ENCODE results near the gene KCNK15.

Gene KCNK15

DNA sequence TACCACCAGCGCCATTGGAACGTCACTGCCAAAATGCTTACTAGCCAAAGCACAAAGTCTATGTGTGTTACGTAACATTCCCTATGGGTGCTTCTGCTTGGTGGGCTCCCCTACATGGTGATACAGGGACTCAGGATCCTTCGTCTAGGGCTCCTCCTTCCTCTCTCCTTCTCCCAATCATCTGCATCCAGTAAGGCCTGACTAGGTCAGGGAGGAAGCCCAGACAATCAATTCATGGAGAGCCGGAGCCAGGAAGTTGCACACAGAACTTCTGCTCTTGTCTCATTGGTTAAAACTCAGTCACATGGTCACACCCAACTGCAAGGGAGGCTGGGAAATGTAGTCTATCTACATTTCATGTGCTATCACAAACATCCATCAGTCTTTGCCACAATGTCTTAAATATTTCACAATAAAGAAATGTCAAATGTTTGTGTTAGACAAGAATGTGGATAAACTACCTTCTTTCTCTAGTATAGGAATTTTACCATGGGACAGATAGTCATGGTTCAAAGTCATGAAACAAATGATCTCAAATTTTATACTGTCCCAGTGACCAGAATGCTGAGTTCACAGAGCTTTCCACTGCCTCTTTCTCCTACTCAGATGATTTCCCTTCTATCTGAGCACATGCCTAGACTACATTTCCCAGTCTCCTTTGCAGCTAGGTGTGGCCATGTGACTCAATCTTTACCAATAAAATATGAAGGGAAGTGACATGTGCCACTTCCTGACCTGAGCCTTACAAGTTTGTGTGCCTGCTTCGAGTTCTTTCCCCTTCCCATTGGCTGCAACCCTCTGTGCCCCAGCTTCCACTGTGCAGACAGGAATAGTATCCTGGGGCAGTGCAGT, 9.3 kb upstream of the KCNK15 start:
- no peak for DNase-seq

DNA sequence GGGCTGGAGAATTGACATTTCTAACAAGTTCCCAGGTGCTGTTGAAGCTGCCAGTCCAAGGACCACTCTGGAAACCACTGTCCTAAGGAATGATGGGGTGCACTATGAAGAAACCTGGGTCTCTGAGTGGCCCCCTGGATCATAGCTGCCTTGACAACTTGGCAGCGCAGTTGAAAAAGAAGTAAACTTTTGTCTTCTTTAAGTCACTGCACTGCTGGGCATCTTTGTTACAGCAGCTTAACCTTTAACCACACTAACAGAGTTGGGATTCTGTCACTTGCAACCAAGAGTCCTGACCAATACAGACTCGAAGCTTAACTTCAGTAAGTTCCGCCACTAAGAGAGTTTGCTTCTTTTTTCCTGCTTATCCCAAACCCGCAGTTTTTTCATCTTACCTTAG, 8.5 kb upstream of the KCNK15 start:
- no peak for DNase-seq

- peak in 1 of 2 donors; percentile 49 for DNase-seq
Measured at GRCh38 chr20:44738813-44739477, 6.7 kb upstream of the KCNK15 start.

DNA sequence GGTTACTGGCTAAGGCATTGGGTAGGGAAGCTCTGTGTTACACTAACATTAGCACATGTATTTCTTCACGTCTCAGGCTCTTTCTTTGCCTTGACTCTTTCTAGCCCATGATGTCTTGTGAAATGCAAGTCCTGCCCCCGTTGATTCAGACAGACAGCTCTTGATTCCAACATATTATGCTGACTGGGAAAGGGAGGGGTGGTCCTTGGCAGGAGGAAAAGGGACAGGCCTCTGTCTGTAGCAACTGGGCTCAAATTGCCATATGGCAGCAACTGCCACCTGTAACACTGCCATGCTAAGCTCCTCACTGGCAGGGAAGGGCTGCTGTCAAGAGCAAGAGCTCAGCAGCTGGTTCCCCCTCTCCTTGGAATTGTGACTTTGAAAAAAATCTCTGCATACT, 5.7 kb upstream of the KCNK15 start:
- no peak for DNase-seq

GRCh38 chr20:44742304-44743079, 3.2 kb upstream of the KCNK15 start:
- DNase-seq, result no peak

DNA sequence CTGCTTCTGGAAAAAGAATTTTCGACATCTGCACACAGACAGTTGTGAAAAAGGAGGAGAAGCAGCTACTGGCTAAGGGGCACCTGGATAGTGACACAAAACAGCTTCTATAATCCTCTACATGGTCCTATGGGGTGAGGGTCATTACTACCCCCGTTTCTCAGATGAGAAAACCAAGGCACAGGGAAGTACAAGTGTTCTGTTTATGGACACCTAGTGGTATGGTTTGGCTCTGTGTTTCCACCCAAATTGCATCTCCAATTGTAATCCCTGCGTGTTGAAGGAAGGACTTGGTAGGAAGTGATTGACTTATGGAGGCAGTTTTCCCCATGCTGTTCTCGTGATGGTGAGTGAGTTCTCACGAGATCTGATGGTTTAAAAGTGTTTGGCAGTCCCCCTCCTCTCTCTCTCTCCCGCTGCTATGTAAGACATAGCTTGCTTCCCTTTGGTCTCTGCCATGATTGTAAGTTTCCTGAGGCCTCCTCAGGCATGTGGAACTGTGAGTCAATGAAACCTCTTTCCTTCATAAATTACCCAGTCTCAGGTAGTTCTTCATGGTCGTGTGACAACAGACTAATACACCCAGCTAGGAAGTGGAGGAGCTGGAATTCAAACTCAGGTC, 2.5 kb upstream of the KCNK15 start:
- no peak for DNase-seq

DNA sequence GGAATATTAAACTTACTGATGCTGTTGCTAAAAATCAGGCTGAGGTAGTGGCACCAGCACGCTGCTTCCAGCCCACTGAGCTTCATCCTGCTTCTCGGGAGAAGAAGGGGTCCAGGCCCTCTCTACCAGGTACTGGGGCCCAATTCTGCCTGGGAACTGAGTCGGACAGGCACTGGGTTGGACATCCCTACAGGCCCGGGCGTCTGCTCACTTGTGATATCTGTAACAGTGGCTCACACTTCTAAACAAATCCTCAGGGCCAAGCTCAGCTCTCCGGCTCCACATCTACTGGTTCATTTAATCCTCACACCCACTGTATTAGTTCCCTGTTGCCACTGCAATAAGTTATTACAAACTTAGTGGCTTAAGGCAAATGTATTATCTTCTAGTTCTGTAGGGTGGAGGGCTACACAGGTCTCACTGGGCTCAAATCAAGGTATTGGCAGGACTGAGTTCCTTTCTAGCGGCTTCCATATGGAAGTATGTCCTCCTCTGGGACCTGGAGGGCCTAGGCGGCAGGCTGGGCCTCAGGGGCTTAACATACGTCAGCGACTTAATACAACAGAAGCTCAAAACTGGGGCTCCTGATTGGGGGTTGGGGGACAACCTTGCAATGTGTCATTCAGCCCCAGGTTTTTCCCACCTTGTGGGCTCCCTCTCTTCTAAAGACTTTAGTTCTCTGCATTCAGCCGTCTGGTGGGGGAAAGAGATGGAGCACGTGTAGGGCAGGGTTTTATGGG, 1.6 kb upstream of the KCNK15 start:
- no peak for DNase-seq

DNA sequence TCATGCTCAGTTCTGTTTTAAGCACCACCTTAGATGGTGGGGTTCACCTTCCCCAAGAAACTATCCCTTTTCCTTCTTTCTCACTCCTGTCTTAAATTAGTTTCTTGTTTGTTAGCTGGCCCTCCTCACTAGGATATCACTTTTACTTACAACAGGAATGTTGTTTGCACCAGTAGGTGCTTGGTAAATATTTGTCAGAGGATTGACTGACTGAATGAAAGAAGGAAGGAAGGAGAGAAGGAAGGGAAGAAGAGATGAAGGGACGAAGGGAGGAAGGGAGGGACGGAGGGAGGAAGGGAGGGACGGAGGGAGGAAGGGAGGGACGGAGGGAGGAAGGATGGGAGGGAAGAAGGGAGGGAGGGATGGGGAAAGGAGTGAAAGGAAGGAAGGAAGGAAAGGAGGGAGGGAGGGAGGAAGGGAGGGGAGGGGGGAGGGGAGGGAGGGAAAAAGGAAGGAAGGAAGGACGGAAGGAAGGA, 505 bp upstream of the KCNK15 start:
- no peak for DNase-seq

DNA sequence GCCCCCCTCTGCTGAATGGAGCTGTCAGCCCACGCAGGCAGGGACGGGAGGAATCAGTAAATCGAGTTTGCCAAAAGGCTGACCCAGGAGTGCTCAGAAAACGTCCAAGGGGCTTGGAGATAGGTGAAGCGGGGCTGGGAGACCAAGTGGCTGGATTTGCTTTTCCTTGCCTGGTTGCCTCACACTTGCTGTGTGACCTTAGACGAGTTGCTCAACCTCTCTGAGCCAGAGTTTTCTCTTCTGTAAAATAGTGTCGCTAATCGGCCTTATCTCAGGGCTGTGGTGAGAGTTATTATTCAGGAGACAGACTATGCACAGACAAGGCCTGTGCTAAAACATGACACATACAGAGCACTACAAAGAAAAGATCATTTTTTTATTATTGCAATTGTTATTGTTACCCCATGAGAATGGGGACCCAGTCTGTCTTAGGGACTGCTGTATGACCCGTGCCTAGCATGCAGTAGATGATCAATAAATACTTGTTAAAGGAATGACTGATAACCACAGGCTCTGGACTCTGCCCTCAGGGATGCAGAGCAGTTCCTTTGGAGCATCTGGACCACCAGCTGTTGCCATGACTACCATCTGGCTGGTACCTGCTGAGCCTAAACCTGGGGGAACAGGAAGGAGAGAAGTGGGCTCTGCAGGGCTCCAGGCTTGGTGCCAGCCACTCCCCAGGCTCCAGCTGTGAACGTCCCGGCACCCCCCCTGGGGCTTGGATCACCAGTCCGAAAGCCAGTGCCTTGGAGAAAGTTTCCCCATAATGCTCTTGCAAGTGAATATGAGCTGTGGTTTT, 901 bp downstream of the KCNK15 start:
- no peak for DNase-seq

DNA sequence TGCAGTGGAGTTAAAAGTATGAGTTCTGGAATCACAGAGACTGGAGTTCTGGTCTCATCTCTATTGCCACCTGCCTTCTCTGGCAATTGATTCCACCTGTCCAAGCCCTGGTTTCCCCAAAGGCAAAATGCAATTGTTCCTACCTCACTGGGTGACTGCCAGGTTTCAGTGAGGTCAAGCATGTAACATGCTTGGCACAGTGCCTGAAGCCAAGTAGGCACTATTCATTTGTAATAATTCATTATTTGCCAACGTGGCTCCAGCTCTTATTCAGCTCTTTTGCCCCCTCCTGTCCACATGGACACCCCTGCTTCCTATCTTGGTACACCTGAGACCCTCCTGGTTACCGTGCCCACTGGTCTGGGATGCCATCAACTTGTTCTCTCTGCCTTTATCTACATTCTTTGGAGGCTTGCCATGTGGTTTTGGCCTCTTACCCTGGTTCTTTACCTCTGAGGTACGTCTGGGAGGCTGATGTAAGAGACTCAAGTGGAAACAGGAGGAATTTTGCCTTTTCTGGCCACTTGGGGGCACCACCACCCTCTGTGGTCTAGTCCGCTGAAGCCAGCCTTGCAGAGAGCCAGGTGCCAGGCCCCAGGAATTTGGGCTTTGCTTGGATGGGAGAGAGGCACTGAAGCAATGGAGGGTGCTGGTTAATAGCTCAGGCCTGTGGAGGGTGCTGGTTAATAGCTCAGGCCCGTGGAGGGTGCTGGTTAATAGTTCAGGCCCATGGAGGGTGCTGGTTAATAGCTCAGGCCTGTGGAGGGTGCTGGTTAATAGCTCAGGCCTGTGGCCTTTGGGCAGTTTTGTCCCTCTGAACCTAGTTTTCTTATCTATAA, 1.7 kb downstream of the KCNK15 start:
- peak; percentile 64 for DNase-seq

DNA sequence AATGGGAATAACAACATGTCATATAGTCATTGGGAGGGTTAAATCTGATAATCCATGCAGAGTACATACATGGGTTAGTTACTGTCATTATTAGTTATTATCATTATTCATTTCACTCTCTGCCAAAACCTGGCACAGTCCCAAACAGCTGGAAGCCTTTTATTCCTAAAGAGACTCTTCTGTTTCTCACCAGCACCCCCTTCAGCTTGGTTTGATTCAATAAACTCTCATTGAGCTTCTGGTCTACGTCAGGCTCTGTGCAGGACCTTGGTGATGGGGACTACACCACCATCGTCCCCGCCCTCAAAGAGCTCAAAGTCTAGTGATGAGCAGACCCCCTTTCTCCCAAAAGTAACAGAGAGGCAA, 2.3 kb downstream of the KCNK15 start:
- DNase-seq, result no peak

DNA sequence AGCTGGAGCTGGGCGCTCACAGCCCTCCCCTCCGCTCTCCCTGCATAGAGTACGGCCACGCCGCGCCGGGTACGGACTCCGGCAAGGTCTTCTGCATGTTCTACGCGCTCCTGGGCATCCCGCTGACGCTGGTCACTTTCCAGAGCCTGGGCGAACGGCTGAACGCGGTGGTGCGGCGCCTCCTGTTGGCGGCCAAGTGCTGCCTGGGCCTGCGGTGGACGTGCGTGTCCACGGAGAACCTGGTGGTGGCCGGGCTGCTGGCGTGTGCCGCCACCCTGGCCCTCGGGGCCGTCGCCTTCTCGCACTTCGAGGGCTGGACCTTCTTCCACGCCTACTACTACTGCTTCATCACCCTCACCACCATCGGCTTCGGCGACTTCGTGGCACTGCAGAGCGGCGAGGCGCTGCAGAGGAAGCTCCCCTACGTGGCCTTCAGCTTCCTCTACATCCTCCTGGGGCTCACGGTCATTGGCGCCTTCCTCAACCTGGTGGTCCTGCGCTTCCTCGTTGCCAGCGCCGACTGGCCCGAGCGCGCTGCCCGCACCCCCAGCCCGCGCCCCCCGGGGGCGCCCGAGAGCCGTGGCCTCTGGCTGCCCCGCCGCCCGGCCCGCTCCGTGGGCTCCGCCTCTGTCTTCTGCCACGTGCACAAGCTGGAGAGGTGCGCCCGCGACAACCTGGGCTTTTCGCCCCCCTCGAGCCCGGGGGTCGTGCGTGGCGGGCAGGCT, 4.6 kb downstream of the KCNK15 start:
- DNase-seq, result no peak

DNA sequence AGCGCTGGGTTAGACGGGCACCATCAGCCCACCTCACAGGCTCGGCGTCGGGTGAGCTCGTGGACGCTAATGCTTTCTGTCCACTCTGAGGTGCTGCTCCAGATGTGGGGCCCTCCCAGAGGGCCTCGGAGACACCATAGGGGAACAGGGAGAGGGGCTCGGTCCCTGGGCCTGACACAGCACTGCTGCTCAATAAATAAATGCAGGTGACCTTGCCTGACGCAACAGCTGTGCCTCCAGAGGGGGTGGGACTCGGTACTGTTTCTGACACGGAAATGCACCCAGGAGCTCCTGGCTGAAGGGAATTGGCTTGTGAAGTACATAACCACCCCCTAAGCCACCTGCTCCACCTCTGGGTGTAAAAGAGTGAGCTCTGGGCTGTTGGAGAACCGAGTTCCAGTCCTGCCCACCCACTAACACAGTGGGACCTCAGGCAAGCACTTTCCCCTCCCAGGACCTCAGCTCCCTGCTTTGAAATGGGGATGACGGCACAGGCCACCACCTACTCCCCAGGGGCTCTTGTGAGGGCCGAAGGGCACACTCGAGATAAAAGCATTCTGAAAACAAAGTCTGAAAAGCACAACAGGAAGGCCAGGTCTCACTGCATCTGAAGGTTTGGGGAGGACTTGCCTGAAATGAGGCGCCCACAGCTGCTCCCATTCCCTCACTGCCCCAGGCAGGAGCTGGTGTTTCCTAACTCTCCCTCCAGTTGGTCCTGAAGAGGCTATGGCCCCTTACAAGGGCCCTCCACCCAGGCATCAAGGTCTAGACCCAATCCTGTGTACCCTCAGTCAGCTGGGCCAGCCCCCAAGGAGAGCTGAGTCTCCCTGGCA, 6.7 kb downstream of the KCNK15 start:
- DNase-seq, result no peak

GRCh38 chr20:44754554-44754953, 8.9 kb downstream of the KCNK15 start:
- no peak for DNase-seq

DNA sequence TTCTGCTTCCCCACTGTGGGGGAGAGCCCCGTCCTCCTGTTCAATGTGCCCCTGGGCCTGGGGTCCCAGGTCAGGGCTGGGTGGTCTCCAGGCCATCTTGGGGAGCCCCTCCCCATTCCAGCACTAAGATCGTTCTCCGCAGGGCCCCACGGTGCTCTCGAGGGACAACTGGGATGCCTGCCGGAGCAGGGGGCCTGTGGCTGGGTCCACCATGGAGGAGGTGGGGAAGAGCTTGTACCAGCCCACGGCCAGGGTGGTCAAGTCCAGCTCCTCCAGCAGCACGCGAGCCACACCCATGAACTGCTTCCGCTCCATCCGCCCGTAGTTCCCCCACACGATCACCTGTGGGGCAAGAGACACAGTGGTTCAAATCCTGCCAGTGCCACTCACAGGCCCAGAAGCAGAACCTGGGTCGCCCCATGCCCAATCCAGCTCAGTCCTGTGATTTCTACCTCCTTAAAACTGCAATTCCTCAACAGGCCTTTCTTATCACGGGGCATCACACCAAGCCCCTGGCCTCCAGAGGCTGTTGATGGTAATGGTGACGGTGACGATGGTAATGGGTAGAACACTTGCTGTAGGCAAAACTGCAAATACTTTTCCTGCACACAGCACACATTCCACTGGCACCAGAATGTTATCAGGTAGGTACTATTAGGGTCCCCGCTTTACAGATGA, 10.5 kb downstream of the KCNK15 start:
- no peak for DNase-seq

DNA sequence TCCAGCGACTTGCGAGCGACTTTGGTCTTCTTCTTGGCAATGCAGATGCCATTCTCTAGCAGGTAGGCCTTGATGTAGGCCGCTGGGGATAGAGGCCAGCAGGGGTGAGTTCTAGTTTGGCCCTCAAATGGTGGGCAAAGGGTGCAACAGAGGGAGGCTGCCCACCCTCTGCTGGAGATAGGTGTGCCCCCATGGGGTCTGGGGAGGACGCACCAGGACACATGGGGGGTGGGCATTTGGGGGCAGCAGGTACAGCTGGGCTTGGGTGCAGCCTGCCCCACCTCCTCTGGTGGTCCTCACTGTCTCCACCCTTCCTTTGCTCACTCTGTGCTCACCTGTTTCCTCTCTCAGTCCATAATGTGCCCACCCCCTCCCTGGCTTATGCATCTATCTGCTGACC, 11.3 kb downstream of the KCNK15 start:
- no peak for DNase-seq

- no peak for DNase-seq
Measured at GRCh38 chr20:44758247-44759101, 12.8 kb downstream of the KCNK15 start.
